Measurements from ENCODE around the gene LRCH4. TPM values are rescaled to one million over a fixed set of nuclear protein-coding genes. Genes with fewer than 3 reads are reported as not detected.
"Not testable (repeated sequence)": the region's sequence is repeated elsewhere in the genome, so short reads cannot be mapped to it uniquely, and the experiment has no call there.

The LRCH4 gene
- total RNA-seq, 3 donors from 2014 or later (not counting 1 experiment from before 2014, with no cell fraction given) = 282 to 296 (median 289) TPM

DNA sequence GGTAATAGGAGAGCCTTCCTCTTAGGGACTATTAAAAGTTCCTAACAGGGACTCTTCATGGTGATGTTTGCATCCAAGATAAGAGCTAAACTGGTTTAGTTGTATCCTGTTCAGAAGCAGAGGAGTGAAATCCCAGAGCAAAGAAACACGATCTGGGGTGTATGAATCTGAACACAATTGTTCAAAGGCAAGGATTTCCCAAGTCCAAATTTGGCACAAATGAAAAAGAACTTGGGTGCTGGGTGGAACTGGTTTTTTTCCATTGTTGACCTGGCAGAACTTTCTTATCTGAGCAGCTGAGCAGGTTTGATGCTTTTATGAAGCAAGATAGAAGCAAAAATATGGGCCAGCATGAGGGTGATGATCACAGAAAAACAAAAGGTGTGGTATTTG lies 41.0 kb downstream of the LRCH4 start:
- H3K27me3 ChIP-seq (ENCODE audit: control insufficient read depth, insufficient read depth, low read length) = no peaks in the 10 kb centered on the region
- Mint-ChIP-seq H3K27me3 (ENCODE audit: low read depth in 2 of 2) (no peaks in the 10 kb centered on the region), H3K9me3 (no peaks in the 10 kb centered on the region), H3K36me3 (no peaks in the 10 kb centered on the region), H3K27ac (peak overlapping the region; percentile 94 to 95), H3K4me3 (peak overlapping the region; percentile 54), H3K4me1 (peaks cover 80 to 85% of the 10 kb centered on the region in 2 donors)
- H3K27ac ChIP-seq (ENCODE audit: low read length) = peak overlapping the region; percentile 76
- no peak overlapping the region for H3K4me3 ChIP-seq (ENCODE audit: low read length)
- no peak for ATAC-seq
- WGBS (ENCODE audit: insufficient coverage) = 58% methylated on average over 1 of the region's 1 CpG
- intact Hi-C loops (cut with micrococcal nuclease) = loop anchor here (2.0 to 5.0 kb wide), 3 partner anchors 14 to 68 kb away; partner anchors contain the start of genes FBXO24, LRCH4 and TSC22D4
- peaks cover 83% of the 10 kb centered on the region for H3K4me1 ChIP-seq (ENCODE audit: control insufficient read depth, insufficient read depth, low read length)
- peaks cover 4% of the 10 kb centered on the region for H3K36me3 ChIP-seq (ENCODE audit: control insufficient read depth, insufficient read depth, low read length)
- TF ChIP-seq, protein P1, sequence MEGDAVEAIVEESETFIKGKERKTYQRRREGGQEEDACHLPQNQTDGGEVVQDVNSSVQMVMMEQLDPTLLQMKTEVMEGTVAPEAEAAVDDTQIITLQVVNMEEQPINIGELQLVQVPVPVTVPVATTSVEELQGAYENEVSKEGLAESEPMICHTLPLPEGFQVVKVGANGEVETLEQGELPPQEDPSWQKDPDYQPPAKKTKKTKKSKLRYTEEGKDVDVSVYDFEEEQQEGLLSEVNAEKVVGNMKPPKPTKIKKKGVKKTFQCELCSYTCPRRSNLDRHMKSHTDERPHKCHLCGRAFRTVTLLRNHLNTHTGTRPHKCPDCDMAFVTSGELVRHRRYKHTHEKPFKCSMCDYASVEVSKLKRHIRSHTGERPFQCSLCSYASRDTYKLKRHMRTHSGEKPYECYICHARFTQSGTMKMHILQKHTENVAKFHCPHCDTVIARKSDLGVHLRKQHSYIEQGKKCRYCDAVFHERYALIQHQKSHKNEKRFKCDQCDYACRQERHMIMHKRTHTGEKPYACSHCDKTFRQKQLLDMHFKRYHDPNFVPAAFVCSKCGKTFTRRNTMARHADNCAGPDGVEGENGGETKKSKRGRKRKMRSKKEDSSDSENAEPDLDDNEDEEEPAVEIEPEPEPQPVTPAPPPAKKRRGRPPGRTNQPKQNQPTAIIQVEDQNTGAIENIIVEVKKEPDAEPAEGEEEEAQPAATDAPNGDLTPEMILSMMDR (IDR thresholded peaks at IDR 0.05) = no peak
- DNase-seq = no peak
- no peaks in the 10 kb centered on the region for H3K9me3 ChIP-seq (ENCODE audit: control insufficient read depth, insufficient read depth, low read length)

DNA sequence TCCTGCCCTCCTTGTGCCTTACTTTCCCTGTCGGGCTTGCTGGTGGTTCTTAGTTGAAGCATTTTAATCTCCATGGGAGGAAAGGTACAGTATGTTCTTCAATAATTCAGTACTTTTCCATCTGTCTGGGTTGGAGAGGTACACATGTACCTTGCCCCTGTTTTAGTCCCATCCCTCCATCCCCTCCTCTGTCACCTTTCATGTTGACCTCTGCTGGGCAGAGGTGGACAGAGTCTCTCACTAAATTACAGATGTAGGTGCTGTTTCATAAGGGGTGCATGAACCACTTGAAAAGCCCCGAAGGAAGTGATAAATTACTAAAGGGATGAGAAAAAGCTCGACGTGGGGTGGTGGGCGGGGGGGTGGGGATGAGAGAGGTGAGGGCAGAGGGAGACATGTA lies 41.5 kb downstream of the LRCH4 start:
- ATAC-seq (no peak), DNase-seq (no peak)
- H3K4me3 Mint-ChIP-seq = peak overlapping the region; percentile 54
- Histone ChIP-seq H3K9me3 (ENCODE audit: control insufficient read depth, insufficient read depth, low read length) (no peaks in the 10 kb centered on the region), H3K4me3 (ENCODE audit: low read length) (no peak overlapping the region), H3K36me3 (ENCODE audit: control insufficient read depth, insufficient read depth, low read length) (peaks cover 4% of the 10 kb centered on the region), H3K27ac (ENCODE audit: low read length) (peak overlapping the region; percentile 76), H3K4me1 (ENCODE audit: control insufficient read depth, insufficient read depth, low read length) (peaks cover 82% of the 10 kb centered on the region), H3K27me3 (ENCODE audit: control insufficient read depth, insufficient read depth, low read length) (no peaks in the 10 kb centered on the region)
- H3K27ac Mint-ChIP-seq = peak overlapping the region; percentile 94 to 95
- no peaks in the 10 kb centered on the region for H3K9me3 Mint-ChIP-seq
- TF ChIP-seq, protein P1 (IDR thresholded peaks at IDR 0.05) = no peak
- H3K27me3 Mint-ChIP-seq (ENCODE audit: low read depth in 2 of 2) = no peaks in the 10 kb centered on the region
- WGBS (ENCODE audit: insufficient coverage) = 18% methylated on average over 4 of the region's 5 CpGs
- no peaks in the 10 kb centered on the region for H3K36me3 Mint-ChIP-seq
- intact Hi-C loops (cut with micrococcal nuclease) = loop anchor here (2.0 kb wide), 1 partner anchor 14 kb away; no protein-coding TSS in a partner anchor
- H3K4me1 Mint-ChIP-seq = peaks cover 86 to 89% of the 10 kb centered on the region in 2 donors

DNA sequence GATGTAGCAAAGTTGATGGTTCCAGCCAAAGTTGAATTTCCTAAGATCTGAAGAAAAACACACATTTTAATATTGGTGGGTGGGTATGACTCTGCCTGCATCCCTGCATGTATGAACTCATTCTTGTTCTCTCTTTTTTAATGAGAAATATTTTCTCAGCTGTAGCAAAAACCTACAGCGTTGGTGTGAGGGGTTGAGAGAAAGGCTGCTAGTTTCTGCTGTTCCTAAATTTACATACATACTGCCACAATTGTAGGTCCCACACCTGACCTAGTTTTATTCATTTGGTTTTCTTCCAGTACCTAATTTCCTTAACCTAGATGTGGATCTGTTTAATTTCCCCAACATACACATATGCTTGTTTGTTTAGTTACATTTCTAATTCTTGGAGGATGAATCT lies 42.3 kb downstream of the LRCH4 start:
- H3K27me3 ChIP-seq (ENCODE audit: control insufficient read depth, insufficient read depth, low read length) = no peaks in the 10 kb centered on the region
- DNase-seq = no peak
- Mint-ChIP-seq H3K4me3 (peak overlapping the region; percentile 41), H3K27ac (peak overlapping the region; percentile 94 to 95), H3K9me3 (no peaks in the 10 kb centered on the region), H3K4me1 (peaks cover 90 to 92% of the 10 kb centered on the region in 2 donors), H3K27me3 (ENCODE audit: low read depth in 2 of 2) (no peaks in the 10 kb centered on the region), H3K36me3 (no peaks in the 10 kb centered on the region)
- no peaks in the 10 kb centered on the region for H3K9me3 ChIP-seq (ENCODE audit: control insufficient read depth, insufficient read depth, low read length)
- peaks cover 75% of the 10 kb centered on the region for H3K4me1 ChIP-seq (ENCODE audit: control insufficient read depth, insufficient read depth, low read length)
- H3K27ac ChIP-seq (ENCODE audit: low read length) = peak overlapping the region; percentile 16
- intact Hi-C loops (cut with micrococcal nuclease) = no loop called here
- H3K36me3 ChIP-seq (ENCODE audit: control insufficient read depth, insufficient read depth, low read length) = no peaks in the 10 kb centered on the region
- no CpG with 5 or more reads among the region's 1 CpG for WGBS (ENCODE audit: insufficient coverage)
- ATAC-seq = no peak
- no peak overlapping the region for H3K4me3 ChIP-seq (ENCODE audit: low read length)
- TF ChIP-seq, protein P1 (IDR thresholded peaks at IDR 0.05) = no peak

DNA sequence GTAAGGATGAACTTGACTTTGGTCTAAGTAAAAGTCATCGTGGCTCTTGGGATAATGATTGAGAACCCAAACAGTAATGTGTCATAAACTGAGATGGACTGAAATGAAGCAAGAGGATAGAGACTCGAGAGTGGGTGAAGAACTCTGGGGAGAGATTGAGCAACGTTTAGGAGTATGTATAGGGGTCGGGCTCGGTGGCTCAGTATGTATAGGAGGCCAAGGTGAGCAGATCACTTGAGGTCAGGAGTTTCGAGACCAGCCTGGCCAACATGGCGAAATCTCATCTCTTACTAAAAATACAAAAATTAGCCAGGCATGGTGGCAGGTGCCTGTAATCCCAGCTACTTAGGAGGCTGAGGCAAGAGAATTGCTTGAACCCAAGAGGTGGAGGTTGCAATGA lies 44.6 kb downstream of the LRCH4 start:
- H3K4me3 Mint-ChIP-seq = peak overlapping the region; percentile 43
- H3K36me3 ChIP-seq (ENCODE audit: control insufficient read depth, insufficient read depth, low read length); H3K4me3 ChIP-seq (ENCODE audit: low read length); ATAC-seq; H3K27ac ChIP-seq (ENCODE audit: low read length); H3K9me3 ChIP-seq (ENCODE audit: control insufficient read depth, insufficient read depth, low read length); DNase-seq; intact Hi-C loops (cut with micrococcal nuclease); H3K27ac Mint-ChIP-seq; H3K9me3 Mint-ChIP-seq; H3K27me3 ChIP-seq (ENCODE audit: control insufficient read depth, insufficient read depth, low read length); H3K36me3 Mint-ChIP-seq; H3K27me3 Mint-ChIP-seq (ENCODE audit: low read depth in 2 of 2): not testable (repeated sequence)
- peaks cover 58% of the 10 kb centered on the region for H3K4me1 ChIP-seq (ENCODE audit: control insufficient read depth, insufficient read depth, low read length)
- 86% methylated on average over 7 of the region's 7 CpGs for WGBS (ENCODE audit: insufficient coverage)
- peaks cover 71 to 77% of the 10 kb centered on the region in 2 donors for H3K4me1 Mint-ChIP-seq
